ENCODE results near the gene TGFA.

Gene TGFA

DNA sequence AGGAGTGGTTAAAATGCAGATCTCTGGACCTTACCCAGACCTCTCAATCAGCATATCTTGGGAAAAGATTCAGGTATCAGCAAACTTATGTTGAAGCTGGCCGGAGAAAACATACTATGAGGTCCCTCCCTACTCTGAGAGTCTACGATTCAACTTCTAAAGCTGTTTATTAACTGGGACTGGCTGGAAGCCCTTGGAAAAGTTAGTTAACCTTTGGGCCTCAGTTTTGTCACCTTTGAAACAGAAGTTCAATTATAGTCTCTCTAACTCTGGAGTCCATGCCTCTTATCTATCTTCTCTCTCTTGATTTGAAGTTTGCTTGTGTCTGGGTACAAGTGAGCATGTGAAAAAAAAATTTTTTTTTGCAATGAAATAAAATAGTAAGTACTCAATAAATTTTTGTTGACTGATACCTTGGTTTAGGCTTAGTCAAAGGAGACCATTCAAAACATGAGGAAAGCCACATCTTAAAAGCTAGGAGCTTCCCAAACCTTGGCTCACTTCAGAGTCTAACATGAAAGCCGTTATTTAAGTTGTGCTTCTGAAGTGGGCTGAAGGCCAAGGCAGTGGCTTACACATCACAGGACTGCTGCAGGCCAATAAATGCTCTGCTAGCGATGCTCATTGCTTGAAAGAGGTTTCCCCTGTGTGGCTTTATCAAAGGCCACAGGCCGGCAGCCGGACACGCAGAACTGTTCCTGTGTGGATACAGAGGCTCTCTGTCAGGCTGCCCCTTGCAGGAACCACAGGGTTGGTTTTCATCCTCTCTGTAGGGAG is 141.1 kb downstream of the TGFA start:
- DNase-seq, result no peak

DNA sequence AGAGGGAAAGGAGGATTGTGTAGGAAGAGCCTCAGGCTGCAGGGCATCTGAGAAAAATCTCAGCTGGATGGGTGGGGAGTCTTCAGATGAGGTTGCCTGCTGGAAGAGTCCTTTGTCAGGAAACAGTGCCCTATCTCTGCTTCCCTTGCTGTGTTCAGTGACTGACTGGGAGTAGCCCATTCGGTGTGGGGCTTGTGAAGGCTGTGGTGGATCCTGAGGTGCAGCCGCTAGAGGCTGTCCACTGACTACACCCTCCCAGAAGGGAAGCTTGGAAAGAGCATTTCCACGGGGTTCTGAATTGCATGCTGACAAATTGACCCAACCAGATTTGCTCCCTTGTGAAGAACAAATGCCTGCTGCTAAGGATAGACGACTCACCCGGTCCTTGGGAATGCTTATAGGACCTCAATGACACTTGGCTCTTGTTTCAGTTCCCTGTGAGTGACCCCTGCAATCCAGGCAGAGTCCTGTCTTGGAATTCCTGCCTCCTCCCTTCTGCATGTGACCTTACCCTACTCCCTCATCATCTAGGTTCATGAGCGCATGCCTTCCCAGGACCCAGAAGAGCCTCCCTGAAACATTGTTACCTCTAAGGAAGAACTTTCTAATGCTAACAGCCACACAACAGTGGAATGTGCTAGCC is 142.0 kb downstream of the TGFA start:
- no peak for DNase-seq

- DNase-seq, result no peak
These were observed 150.2 kb downstream of the TGFA start for GRCh38 chr2:70403267-70404053.

- DNase-seq, result no peak
These were observed 153.1 kb downstream of the TGFA start for GRCh38 chr2:70400539-70400938.

DNA sequence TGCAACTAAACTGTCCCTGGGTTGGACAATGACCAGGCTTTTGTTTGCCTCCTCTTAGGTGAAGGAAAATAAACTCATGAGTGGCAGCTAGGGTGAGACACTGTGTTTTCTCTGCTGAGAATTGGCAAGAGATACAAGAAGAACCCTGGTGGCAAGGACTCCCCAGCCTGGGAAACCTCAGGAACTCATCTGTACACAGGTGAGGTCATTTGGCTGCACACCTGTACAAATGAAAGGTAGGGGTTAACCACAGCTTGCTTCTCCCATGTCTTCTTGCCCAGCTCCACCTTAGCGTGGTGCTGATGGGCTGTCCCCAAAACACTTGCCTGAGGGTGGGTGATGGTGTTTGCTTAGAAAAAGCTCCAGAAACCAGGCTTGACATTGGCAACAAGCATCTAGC is 154.6 kb downstream of the TGFA start:
- no peak for DNase-seq
